OCI-LY3 (cell line): ENCODE measurements around the gene CYS1.

Experiments
- H2AFZ ChIP-seq: fragments of 200-600, 300-600 bp; shearing (Covaris generic); 2 replicates; pipeline ENCODE4 v1.6.0; 2014; ENCODE audit warnings: antibody characterized with exemption, low read depth, low read length
- H3K27ac ChIP-seq: fragments of 200-600, 300-600 bp; sonication (generic); 2 replicates; pipeline ENCODE4 v1.5.1; 2014; ENCODE audit warnings: mild to moderate bottlenecking, low read length, moderate library complexity, mixed read lengths
- H3K27me3 ChIP-seq: fragments of 200-600, 300-600 bp; sonication (generic); 2 replicates; pipeline ENCODE4 v1.6.1; 2014; ENCODE audit warnings: low read depth, low read length, mixed read lengths
- H3K36me3 ChIP-seq: fragments of 200-600, 300-600 bp; sonication (generic); replicated peaks from 2 replicates; pipeline ENCODE3; 2014; ENCODE audit warnings: low read depth, low read length, mixed read lengths
- H3K4me1 ChIP-seq: fragments of 300-600, 200-600 bp; sonication (generic); 2 replicates; pipeline ENCODE4 v1.6.1; 2014; ENCODE audit warnings: low read length, mixed read lengths
- H3K4me2 ChIP-seq: fragments of 200-600, 300-600 bp; sonication (generic); 2 replicates; pipeline ENCODE4 v1.6.1; 2014; ENCODE audit warnings: low read length, mixed read lengths
- H3K4me3 ChIP-seq: fragments of 300-600, 200-600 bp; sonication (generic); 2 replicates; pipeline ENCODE4 v1.5.1; 2014; ENCODE audit warnings: antibody characterized with exemption, mild to moderate bottlenecking, low read length, moderate library complexity
- H3K79me2 ChIP-seq: fragments of 300-600, 200-600 bp; shearing (Covaris generic); 2 replicates; pipeline ENCODE4 v1.6.1; 2014; ENCODE audit warnings: mild to moderate bottlenecking, low read length, mixed read lengths
- H3K9ac ChIP-seq: fragments of 300-600, 200-600 bp; shearing (Covaris generic); 2 replicates; pipeline ENCODE4 v1.6.0; 2014; ENCODE audit warnings: mild to moderate bottlenecking, low read length, moderate library complexity
- H3K9me3 ChIP-seq: fragments of 200-600, 300-600 bp; shearing (Covaris generic); 2 replicates; pipeline ENCODE4 v1.6.1; 2014; ENCODE audit warnings: low read length, mixed read lengths; ENCODE audit not compliant: insufficient read depth
- H4K20me1 ChIP-seq: fragments of 200-600, 300-600 bp; sonication (generic); 2 replicates; pipeline ENCODE4 v1.6.1; 2016; ENCODE audit warnings: low read length, mixed read lengths; ENCODE audit not compliant: insufficient read depth
- CTCF ChIP-seq: fragments of 200-600, 300-600 bp; sonication (generic); IDR thresholded peaks from 2 replicates; pipeline ENCODE4 v1.5.1; 2014; ENCODE audit warnings: antibody characterized with exemption, low read length, low read depth
- EZH2phosphoT487 ChIP-seq: fragments of 200-600 bp; shearing (Covaris generic); IDR thresholded peaks from 2 replicates; pipeline ENCODE4 v1.6.1; 2018; ENCODE audit warnings: antibody characterized with exemption, mixed run types, low read depth

CYS1 gene

DNA sequence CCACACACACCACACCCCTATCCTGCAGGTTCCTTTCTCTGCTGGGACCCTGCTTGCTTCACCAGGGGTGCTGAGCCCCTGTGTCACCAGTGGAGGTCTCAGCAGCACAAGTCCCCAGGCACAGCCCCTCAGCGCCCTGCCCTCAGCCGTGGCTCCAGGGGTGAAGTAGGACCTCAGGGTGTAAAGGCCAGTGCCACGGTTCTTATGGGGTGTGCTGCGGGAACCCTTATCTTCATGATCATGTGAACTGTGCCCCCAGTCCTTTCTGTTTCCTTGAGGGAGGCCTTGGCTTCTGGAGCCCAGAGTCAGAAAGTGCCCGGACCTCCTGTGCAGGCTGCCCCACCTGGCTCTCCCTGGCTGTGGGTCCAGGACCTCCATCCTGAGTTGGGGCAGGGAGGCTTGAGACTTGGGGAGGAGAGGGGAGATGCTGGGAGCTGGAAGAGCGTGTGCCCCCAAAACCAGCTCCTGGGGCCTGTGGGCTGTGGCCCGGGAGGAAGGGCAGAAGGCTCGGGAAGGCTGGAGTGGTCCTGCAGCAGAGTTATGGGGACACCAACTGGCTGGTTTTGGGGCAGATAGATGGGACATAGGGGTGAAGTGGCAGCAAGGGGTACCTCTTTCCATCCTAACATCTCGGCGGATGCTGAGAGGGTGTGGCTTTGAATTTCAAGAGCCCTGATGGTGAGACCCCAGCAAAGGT is 57.1 kb downstream of the CYS1 start:
- no peaks in the 10 kb centered on the region for H3K9me3 ChIP-seq
- H3K9ac ChIP-seq, result no peak overlapping the region
- peak; percentile 38 for TF ChIP-seq CTCF
- no peak for TF ChIP-seq EZH2phosphoT487
- no peaks in the 10 kb centered on the region for H3K36me3 ChIP-seq
- H3K27me3 ChIP-seq, result 0 out of 2 replicates have a peak, but pooled peaks cover 2% of the 10 kb centered on the region
- no peak overlapping the region for H3K4me3 ChIP-seq
- no peak overlapping the region for H3K4me2 ChIP-seq
- H3K27ac ChIP-seq, result no peak overlapping the region
- no peaks in the 10 kb centered on the region for H4K20me1 ChIP-seq
- no peak overlapping the region for H2AFZ ChIP-seq
- no peaks in the 10 kb centered on the region for H3K79me2 ChIP-seq
- H3K4me1 ChIP-seq, result peaks cover under 1% of the 10 kb centered on the region; the same call in 1 of the 2 replicates

DNA sequence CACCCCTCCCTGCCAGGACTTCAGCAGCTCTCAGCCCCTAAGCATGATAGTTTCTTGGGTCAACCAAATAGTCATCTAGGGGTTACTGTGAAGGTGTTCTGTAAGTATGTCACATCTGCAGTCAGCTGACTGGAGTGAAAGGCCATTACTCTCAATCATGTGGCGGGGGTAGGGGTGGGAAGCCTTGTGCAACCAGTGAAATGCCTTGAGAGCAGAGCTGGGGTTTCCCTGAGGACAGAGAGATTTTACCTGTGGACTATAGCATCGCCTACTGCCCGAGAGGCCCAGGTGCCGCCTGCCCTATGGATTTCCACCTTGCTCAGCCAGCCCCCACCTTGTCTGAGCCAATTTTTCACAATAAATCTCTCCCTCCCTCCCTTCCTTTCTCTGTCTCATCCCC is 57.8 kb downstream of the CYS1 start:
- no peaks in the 10 kb centered on the region for H3K4me1 ChIP-seq
- H2AFZ ChIP-seq, result no peak overlapping the region
- no peak overlapping the region for H3K9ac ChIP-seq
- H3K36me3 ChIP-seq, result no peaks in the 10 kb centered on the region
- 0 out of 2 replicates have a peak, but pooled peaks cover 3% of the 10 kb centered on the region for H3K27me3 ChIP-seq
- no peak overlapping the region for H3K27ac ChIP-seq
- no peaks in the 10 kb centered on the region for H4K20me1 ChIP-seq
- no peaks in the 10 kb centered on the region for H3K9me3 ChIP-seq
- no peak overlapping the region for H3K4me2 ChIP-seq
- TF ChIP-seq EZH2phosphoT487 (no peak), CTCF (no peak)
- no peak overlapping the region for H3K4me3 ChIP-seq
- no peaks in the 10 kb centered on the region for H3K79me2 ChIP-seq

DNA sequence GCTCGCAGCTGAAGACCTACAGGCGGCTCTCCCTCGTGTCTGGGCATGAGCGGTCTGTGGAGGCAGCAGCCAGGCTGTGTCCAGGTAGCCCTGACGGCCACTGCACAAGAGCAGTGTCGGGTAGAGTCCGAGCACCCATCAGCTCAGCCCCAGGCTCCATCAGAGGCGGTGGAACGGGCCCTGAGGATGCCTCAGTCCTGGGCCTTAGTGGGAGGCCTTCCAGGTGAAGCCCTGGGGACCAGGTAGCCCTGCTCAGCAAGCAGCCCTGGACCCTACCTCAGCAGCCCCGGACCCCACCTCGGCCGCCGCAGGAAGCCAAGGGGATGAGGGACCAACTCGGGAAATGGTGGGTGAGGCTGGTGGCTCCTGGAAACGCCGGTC is 58.2 kb downstream of the CYS1 start:
- Histone ChIP-seq H3K9me3 (no peaks in the 10 kb centered on the region), H3K4me2 (no peak overlapping the region), H3K4me3 (no peak overlapping the region), H3K36me3 (no peaks in the 10 kb centered on the region), H3K4me1 (no peaks in the 10 kb centered on the region), H3K27me3 (0 out of 2 replicates have a peak, but pooled peaks cover 3% of the 10 kb centered on the region), H3K9ac (no peak overlapping the region), H2AFZ (no peak overlapping the region), H3K79me2 (no peaks in the 10 kb centered on the region), H4K20me1 (no peaks in the 10 kb centered on the region), H3K27ac (no peak overlapping the region)
- TF ChIP-seq CTCF, result no peak
- no peak for TF ChIP-seq EZH2phosphoT487

DNA sequence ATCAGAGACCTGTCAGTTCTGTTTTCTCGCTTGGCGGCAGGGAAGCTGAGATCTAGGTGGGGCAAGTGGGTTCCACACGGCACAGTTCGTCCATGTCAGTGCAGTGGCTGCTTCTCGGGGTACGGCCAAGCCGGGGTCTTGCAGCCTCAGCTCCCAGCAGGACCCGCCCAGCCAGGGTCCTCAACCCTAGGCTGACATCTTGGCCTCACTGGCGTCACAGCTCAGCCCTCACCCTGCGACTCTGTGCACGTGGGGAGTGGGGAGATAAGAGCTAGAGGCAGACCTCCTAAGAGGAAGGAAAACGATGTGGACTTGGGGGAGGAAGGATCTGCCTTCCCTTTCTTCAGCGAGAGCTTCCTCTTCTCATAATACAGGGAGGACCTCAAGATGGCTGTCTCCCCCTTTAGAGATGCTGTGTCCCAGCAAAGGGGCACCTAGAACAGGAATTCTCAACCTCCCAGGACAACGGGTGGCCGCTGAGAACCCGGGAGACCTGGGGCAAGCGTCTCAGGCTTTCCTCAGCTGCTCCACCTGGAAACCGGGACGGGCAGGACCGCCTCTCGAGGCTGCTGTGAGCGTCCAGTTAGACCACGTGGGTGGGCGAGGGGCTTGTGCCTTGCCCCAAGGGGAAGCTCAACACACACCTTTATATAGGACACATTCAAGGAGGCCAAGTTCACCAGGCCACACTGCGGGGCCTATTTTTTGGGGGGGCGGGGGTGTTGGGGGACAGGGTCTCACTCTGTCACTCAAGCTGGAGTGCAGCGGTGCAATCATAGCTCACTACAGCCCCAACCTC is 60.4 kb downstream of the CYS1 start:
- H2AFZ ChIP-seq, result no peak overlapping the region

More for the DNA sequence above, 60.4 kb downstream of the CYS1 start:
- Histone ChIP-seq H3K79me2 (no peaks in the 10 kb centered on the region), H3K4me1 (no peaks in the 10 kb centered on the region), H3K4me3 (no peak overlapping the region), H3K9me3 (no peaks in the 10 kb centered on the region), H3K9ac (no peak overlapping the region), H3K27ac (no peak overlapping the region), H4K20me1 (no peaks in the 10 kb centered on the region), H3K4me2 (no peak overlapping the region), H3K27me3 (peaks cover 3% of the 10 kb centered on the region; the same call in 1 of the 2 replicates), H3K36me3 (no peaks in the 10 kb centered on the region)
- TF ChIP-seq CTCF (no peak), EZH2phosphoT487 (no peak)
